GM19035 (cell line): ENCODE data around the gene JUP.
"Not testable (repeated sequence)": the region's sequence is repeated elsewhere in the genome, so short reads cannot be mapped to it uniquely, and the experiment has no call there.

Experiments
- ATAC-seq: cut with Tn5 transposase; IDR thresholded peaks from one replicate; pipeline ENCODE4 v1.9.1; 2021; ENCODE audit not compliant: unreplicated experiment

The JUP gene

DNA sequence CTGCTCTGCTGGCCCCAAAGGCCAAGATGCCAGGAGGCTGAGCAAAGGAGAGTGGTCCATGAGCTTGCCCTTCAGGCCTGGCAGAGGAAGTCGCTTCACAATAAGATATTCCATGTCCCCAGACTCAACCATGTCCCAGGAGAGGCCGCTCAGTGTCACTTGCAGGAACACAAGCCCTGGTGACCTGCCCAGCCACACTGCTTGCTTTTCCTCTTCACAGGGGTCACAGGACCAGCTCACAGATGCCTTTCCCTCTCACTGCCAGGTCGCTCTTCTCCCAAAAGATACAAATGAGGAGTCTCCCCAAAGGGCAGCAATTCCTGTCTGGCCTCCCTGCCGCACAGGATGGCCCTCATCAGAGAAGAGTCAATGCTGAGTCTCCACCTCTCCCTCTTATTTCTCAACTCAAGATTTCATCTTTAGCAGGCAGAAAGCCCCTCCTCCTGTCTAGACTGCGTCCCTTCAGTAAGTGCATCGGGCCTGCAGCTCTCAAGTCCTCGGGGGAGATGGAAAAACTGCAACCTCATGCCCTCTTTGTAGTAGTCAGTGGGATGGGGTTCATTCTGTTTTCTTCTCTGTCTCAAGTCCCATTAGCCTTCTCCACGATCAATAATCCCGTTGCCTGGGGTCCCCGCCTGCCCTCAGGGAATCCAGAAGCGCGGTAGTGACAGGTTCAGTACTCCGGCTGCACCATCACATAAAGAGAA lies 5.0 kb downstream of the JUP start:
- ATAC-seq, result no peak

DNA sequence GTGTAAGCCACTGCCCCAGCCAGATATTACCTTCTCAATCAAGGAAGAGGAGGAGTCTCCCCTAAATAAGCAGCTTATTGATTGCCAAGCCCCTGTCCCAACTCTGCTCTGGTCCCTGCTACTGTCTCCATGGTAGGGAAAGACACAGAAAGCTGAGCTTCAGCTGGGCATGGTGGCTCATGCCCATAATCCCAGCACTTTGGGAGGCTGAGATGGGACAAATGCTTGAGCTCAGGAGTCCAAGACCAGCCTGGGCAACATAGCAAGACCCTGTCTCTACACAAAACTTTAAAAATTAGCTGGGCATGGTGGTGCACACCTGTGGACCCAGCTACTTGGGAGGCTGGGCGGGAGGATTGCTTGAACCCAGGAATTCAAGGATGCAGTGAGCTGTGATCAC lies 6.6 kb downstream of the JUP start:
- ATAC-seq, result no peak

- no peak for ATAC-seq
These were observed 8.8 kb downstream of the JUP start for GRCh38 chr17:41777574-41778188.

DNA sequence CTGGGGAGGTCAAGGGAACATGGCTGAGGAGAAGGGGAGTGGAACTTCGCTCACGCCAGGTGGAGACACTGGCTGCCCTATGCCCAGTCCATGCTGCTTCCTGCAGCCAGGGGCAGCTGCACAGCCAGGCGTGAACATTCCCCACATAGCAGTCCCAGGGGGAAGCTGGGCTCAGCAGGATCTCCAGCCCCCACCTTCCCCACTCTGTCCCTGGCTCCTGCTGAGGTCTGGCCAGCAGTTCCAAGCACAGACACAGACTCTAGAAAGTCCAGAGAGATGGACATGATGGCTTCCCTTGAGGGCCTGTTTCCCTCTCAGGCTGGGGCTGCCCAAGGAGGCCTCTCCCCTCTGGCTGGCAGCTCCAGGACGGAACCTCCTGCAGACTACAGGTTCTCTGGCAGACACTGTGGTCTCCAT lies 9.3 kb downstream of the JUP start:
- ATAC-seq, result no peak

DNA sequence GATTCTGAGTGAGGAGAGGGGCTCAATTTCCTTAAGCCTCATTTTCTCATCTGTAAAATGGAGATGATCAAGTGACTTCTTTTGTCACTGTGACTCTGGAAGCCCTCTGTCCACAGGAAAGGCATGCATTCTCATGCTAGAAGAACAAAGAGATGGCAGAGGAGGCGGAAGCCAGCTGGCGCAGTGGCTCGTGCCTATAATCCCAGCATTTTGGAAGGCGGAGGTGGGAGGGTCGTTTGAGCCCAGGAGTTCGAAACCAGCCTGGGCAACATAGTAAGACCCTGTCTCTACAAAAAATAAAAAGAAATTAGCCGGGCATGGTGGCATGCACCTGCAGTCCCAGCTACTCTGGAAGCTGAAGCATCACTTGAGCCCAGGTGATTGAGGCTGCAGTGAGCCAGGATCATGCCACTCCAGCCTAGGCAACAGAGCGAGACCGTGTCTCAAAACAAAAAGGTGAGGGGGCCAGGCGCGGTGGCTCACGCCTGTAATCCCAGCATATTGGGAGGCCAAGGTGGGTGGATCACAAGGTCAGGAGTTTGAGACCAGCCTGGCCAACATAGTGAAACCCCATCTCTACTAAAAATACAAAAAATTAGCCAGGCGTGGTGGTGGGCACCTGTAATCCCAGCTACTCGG lies 10.1 kb downstream of the JUP start:
- ATAC-seq, result not testable (repeated sequence)

- no peak for ATAC-seq
These were observed 10.9 kb downstream of the JUP start for GRCh38 chr17:41775394-41776226.

- ATAC-seq, result no peak
These were observed 12.7 kb downstream of the JUP start for GRCh38 chr17:41773731-41774193.

DNA sequence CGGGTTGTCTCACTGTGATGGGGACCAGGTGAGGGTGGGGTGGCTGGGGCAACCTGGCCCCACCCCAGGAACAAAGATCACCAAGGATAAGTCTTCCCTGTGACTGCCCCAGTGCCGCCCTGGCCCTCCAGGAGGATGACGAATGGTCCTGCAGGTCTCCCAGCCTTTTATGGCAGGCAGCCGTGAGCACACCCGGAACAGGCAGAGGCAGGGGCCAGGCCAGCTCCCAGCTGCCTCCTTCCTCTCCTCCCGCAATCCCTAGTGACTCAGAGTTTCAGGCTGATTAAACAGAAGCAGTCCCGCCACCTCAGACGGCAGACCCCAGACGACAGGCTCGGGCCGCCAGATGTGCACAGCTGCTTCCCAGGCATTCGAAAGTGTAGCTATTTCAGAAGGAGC lies 13.3 kb downstream of the JUP start:
- ATAC-seq, result no peak

DNA sequence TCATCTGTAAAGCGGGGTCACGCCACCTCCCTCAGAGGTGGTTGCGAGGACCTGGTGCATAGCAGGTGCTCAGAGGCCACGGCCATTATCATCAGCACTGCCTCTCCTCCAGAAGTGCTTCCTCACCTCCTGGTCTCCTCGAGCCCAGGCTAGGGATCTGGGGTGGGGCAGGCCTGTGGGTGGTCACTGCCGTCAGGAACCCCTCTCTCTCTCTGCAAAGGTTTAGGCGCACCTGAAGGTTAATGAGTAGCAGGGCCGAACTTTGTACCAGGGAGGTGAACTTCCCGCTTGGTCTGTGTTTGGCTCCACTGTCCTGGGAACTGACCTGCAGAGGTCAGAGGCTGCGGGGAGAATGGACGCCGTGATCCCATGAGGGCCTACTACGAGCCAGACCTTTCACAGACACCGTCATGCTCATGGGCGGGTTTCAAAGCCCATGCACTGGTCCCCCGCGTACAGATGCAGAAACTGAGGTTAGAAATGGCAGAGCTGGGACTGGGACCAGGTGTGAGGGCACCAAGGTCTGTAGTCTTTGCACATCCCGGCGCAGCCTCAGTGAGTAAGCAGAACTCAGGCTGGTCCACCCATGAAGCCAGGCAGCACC lies 13.8 kb downstream of the JUP start:
- ATAC-seq, result no peak

DNA sequence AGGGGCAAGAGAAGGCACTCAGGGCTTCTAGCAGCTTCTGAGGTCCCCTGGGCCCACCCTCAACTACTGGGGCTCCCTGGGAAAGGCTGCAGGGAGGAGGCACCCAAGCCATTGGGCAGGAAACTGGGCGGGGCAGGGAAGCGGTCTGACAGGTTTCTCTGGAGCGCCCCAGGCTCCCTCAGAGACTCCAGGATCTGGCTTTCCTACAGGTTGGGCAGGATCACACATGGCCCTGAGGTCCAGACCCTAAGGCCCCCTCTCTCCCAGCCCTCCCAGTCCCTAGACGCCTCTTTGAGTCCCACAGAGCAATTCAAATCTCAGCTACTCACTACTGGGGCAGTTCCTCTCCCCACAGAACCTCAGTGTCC lies 14.3 kb downstream of the JUP start:
- ATAC-seq, result no peak

DNA sequence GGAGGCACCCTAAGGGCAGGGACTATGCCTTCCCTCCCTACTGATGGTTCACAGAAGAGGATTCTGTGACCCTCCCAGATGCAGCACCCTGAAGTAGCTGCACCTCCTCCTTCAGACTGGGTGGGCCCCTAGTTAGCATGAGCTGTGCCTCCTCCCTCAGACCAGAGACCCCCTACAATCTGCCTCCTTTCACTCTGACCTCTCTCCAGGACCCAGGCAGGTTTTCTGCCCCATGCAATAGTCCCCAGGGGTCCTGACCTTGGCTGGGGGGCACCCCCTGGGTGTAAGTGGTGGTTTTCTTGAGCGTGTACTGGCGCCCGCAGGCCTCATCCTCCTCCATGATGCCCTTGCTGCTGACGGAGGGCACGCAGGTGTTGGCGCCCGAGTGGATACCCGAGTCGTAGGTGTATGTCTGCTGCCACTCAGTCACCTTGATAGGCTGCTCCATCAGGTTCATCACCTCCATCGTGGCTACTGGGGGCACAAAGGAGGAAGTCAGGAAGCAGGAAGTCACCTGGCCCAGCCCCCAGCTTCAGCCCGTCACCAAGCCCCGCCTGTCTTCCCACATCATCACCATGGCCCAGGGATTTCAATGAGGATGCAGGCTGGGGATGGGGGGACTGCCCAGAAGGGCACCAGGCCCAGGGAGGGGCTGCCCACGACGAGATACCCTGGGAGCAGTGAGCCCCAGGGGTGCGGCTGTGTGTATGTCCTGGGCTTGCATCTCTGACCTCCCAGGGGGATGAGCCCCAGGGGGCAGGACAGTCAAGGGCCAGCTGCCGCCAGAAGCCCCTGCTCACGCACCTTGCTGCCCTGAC lies 14.9 kb downstream of the JUP start:
- no peak for ATAC-seq

DNA sequence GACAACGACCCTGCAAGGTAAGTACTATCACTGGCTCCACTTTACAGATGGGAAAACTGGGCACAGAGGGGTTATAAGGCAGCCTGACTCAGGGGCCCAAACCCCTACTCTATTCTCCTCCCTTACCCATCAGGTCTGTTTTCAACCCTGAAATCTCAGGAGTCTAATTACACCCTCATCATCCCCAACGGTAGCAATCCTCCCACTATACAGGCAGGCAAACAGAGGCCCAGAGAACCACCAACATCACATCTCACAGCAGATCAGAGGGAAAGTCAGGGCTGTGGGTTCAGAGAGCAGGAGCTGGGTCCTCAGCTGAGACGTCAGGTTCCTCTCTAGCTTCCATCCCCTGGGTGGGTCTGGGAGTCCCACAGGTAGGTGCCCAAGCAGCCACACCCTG lies 16.5 kb downstream of the JUP start:
- ATAC-seq, result no peak

DNA sequence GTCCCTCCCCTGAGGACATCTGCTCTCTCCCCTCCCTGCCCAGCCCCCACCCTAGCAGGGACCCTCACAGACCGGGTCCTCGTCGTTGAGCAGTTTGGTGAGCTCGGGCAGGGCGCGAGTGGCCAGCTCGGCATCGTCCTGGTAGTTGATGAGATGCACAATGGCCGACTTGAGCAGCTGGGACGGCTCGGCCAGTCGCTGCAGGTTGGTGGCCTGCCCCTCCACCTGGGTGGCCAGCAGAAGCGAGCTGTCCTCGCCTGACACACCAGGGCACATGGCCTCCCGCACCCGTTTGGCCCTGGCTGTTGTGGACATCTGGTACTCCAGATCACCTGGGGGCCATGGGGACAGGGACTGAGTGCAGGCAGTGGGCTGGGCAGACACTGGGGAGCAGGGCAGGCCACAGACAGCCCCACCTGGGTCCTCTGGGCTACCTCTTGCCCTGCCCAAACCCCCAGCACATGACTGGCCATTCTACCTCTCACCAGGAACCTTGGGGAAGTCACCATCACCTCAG lies 17.1 kb downstream of the JUP start:
- ATAC-seq, result no peak

DNA sequence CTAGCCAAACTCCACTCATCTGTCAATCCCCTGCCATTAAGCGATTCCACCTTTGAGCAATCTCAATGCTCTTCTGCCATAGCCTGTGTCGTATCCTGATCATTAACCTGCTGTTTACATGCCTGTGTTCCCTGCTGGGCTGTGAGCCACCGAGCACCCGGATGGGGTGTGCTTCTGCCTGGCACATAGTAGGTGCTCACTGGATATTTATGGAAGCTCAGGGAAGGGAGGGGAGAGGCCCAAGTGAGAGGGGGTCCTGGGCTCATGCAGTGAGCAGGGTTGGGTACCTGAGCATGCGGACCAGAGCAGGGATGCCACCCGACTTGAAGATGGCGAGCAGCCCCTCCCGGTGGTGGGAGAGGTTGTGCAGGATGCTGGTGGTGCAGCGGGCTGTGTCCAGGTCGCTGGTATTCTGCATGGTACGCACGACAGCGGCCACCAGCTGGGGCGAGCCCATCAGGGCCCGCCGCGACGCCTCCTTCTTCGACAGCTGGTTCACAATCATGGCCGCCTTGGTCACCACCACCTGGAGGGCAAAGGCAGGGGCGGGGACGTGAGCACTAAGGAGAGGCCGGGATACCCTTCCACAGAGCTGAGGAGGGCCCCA lies 17.7 kb downstream of the JUP start:
- ATAC-seq, result no peak

GRCh38 chr17:41767324-41768042 lies 19.0 kb downstream of the JUP start:
- ATAC-seq, result no peak

DNA sequence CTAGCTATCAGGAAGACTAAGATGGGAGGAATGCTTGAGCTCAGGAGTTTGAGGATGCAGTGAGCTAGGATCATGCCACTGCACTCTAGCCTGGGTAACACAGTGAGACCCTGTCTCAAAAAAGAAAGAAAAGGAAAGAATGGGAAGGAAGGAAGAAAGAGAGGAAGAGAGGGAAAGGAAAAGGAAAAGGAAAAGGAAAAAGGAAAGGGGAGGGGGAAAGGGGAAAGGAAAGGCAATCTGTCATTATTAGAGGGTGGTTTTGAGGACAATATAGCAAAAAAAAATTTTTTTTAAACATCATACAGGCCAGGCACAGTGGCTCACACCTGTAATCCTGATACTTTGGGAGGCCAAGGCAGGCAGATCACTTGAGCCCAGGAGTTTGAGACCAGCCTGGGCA lies 20.4 kb downstream of the JUP start:
- no peak for ATAC-seq

DNA sequence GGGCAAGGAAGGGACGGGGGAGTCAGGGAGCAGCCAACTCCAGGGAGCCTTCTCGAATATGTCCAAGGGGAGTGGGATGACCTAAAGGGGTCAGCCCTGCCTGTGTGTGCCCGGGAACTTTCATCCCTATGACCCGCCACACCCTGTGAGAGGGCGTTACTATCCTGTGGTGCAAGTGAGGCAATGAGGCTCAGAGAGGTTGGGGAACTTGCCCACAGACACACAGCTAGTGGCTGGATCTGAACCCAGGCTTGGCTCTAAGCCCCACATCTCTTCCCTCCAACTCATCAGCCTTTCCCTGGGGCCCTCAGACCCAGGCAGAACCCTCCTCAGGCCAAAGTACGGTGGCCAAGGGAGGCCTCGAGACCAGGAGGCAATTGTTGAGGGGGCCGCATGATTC lies 23.2 kb downstream of the JUP start:
- ATAC-seq, result no peak

DNA sequence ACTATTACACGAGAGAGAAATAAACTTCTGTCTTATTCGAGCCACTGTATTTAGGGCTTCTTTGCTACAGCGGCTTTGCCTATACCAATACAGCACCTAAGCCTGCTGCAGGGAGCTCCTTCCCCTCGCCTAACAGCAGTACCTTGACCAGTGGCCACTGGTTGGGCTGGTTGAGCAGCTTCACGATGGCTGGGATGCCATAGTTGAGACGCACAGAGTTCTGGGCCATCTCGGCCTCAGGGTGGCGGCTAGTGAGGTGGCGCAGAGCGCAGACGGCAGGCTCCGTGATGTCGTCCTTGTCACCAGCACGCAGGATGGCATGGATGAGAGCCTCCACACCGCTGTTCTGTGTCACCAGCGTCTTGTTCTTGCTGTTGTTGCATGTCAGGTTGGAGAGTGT lies 23.7 kb downstream of the JUP start:
- ATAC-seq, result no peak

DNA sequence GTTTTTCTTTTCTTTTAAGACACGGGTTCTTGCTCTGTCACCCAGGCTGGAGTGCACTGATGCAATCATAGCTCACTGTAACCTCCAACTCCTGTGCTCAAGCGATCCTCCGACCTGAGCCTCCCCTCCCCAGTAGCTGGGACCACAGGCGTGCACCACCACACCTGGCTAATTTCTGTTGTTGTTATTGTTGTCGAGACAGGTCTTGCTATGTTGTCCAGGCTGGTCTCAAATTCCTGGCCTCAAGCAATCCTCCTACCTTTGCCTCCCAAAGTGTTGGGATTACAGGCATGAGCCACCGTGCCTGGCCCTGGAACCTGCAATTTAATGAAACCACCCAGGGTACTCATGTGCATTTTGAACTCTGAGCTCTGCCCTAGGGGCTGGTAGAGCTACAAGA lies 24.1 kb downstream of the JUP start:
- ATAC-seq, result no peak
